Measurements from ENCODE around the gene OR14C36.
"Not testable (repeated sequence)": the region's sequence is repeated elsewhere in the genome, so short reads cannot be mapped to it uniquely, and the experiment has no call there.

DNA sequence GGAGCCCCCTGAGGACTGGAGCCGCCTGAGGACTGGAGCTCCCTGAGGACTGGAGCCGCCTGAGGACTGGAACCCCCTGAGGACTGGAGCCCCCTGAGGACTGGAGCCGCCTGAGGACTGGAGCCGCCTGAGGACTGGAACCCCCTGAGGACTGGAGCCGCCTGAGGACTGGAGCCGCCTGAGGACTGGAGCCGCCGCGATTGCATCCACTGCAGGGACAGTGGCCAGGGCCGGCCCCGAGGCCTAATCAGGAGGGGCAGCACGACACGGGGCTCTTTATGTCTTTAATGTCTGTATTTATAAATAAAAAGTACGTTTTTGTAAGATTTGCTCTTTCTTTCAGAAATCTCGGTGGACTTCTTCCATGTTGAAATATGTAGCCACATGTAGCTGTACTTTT lies 41.8 kb upstream of the OR14C36 start:
- TF ChIP-seq, protein P1, sequence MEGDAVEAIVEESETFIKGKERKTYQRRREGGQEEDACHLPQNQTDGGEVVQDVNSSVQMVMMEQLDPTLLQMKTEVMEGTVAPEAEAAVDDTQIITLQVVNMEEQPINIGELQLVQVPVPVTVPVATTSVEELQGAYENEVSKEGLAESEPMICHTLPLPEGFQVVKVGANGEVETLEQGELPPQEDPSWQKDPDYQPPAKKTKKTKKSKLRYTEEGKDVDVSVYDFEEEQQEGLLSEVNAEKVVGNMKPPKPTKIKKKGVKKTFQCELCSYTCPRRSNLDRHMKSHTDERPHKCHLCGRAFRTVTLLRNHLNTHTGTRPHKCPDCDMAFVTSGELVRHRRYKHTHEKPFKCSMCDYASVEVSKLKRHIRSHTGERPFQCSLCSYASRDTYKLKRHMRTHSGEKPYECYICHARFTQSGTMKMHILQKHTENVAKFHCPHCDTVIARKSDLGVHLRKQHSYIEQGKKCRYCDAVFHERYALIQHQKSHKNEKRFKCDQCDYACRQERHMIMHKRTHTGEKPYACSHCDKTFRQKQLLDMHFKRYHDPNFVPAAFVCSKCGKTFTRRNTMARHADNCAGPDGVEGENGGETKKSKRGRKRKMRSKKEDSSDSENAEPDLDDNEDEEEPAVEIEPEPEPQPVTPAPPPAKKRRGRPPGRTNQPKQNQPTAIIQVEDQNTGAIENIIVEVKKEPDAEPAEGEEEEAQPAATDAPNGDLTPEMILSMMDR (conservative IDR thresholded peaks at IDR 0.05; ENCODE audit: low read length) = not testable (repeated sequence)
- TF ChIP-seq EZH2phosphoT487 (IDR thresholded peaks at IDR 0.05; ENCODE audit: borderline replicate concordance) = not testable (repeated sequence)

All from Loucy (cell line).